H9 (cell line): Measurements from ENCODE around the gene VENTX. TPM values are rescaled to one million over a fixed set of nuclear protein-coding genes. Genes with fewer than 3 reads are reported as not detected.

ENCODE experiments used
- DNase-seq: peaks from one replicate; pipeline ENCODE4 v3.0.0-alpha.2; 2017
- H2AFZ ChIP-seq: one replicate; pipeline ENCODE4 v1.6.1; 2013; ENCODE audit warnings: mild to moderate bottlenecking, low read length, control low read depth, moderate library complexity
- H2AK5ac ChIP-seq: 2 replicates; pipeline ENCODE4 v1.6.1; 2013; ENCODE audit warnings: low read length, control low read depth, mixed read lengths; ENCODE audit not compliant: insufficient read length
- H2BK120ac ChIP-seq: one replicate; pipeline ENCODE4 v1.6.1; 2013; ENCODE audit warnings: low read depth, mild to moderate bottlenecking, low read length, control low read depth, inconsistent platforms; ENCODE audit not compliant: poor library complexity, severe bottlenecking
- H2BK12ac ChIP-seq: 2 replicates; pipeline ENCODE4 v1.6.1; 2013; ENCODE audit warnings: low read length, control low read depth, mixed read lengths, low read depth; ENCODE audit not compliant: insufficient read length
- H2BK15ac ChIP-seq: 2 replicates; pipeline ENCODE4 v1.6.1; 2013; ENCODE audit warnings: low read depth, low read length, control low read depth
- H2BK20ac ChIP-seq: one replicate; pipeline ENCODE4 v1.6.1; 2013; ENCODE audit warnings: low read depth, mild to moderate bottlenecking, low read length, control low read depth, inconsistent platforms; ENCODE audit not compliant: poor library complexity, severe bottlenecking
- H2BK5ac ChIP-seq: 2 replicates; pipeline ENCODE4 v1.6.1; 2013; ENCODE audit warnings: low read length, control low read depth, mixed read lengths; ENCODE audit not compliant: insufficient read length
- H3K14ac ChIP-seq: 2 replicates; pipeline ENCODE4 v1.6.1; 2013; ENCODE audit warnings: low read length, control low read depth; ENCODE audit not compliant: insufficient read depth
- H3K18ac ChIP-seq: 2 replicates; pipeline ENCODE4 v1.6.1; 2013; ENCODE audit warnings: low read depth, mild to moderate bottlenecking, mixed read lengths, low read length, control low read depth; ENCODE audit not compliant: insufficient read length
- H3K23ac ChIP-seq: 2 replicates; pipeline ENCODE4 v1.6.1; 2013; ENCODE audit warnings: low read length, control low read depth, mixed read lengths, low read depth; ENCODE audit not compliant: insufficient read length
- H3K23me2 ChIP-seq: 2 replicates; pipeline ENCODE4 v1.6.1; 2013; ENCODE audit warnings: low read depth, mild to moderate bottlenecking, mixed read lengths, low read length, control low read depth; ENCODE audit not compliant: insufficient read length, poor library complexity, severe bottlenecking
- H3K27ac ChIP-seq: 2 replicates; pipeline ENCODE4 v1.5.1; 2013; ENCODE audit warnings: low read length, control low read depth, mixed read lengths, low read depth; ENCODE audit not compliant: insufficient read length
- H3K27me3 ChIP-seq: 2 replicates; pipeline ENCODE4 v1.6.1; 2013; ENCODE audit warnings: low read length, control low read depth, inconsistent platforms; ENCODE audit not compliant: insufficient read depth
- H3K4ac ChIP-seq: 2 replicates; pipeline ENCODE4 v1.6.1; 2013; ENCODE audit warnings: low read depth, mild to moderate bottlenecking, control low read depth, inconsistent platforms, low read length, moderate library complexity
- H3K4me1 ChIP-seq: 2 replicates; pipeline ENCODE4 v1.6.1; 2013; ENCODE audit warnings: low read length, control low read depth, inconsistent platforms; ENCODE audit not compliant: insufficient read depth
- H3K4me2 ChIP-seq: 2 replicates; pipeline ENCODE4 v1.6.1; 2013; ENCODE audit warnings: low read length, control low read depth, mixed read lengths; ENCODE audit not compliant: insufficient read length, insufficient read depth
- H3K56ac ChIP-seq: 2 replicates; pipeline ENCODE4 v1.6.1; 2013; ENCODE audit warnings: low read depth, mild to moderate bottlenecking, mixed read lengths, low read length, control low read depth; ENCODE audit not compliant: insufficient read length
- H3K79me1 ChIP-seq: 2 replicates; pipeline ENCODE4 v1.6.1; 2013; ENCODE audit warnings: low read depth, mild to moderate bottlenecking, moderate library complexity, low read length, control low read depth, inconsistent platforms; ENCODE audit not compliant: insufficient read depth, poor library complexity, severe bottlenecking
- H3K79me2 ChIP-seq: 2 replicates; pipeline ENCODE4 v1.6.1; 2013; ENCODE audit warnings: low read length, control low read depth, inconsistent platforms; ENCODE audit not compliant: insufficient read depth
- H3K9ac ChIP-seq: 2 replicates; pipeline ENCODE4 v1.6.1; 2013; ENCODE audit warnings: low read length, control low read depth, mixed read lengths; ENCODE audit not compliant: insufficient read length; ENCODE audit errors: extremely low read depth
- H3K9me3 ChIP-seq: one replicate; pipeline ENCODE4 v1.6.1; 2013; ENCODE audit warnings: low read depth, low read length, inconsistent platforms; ENCODE audit not compliant: control insufficient read depth
- H3T11ph ChIP-seq: one replicate; pipeline ENCODE4 v1.6.1; 2013; ENCODE audit warnings: mild to moderate bottlenecking, low read length, control low read depth, inconsistent platforms
- H4K20me1 ChIP-seq: one replicate; pipeline ENCODE4 v1.6.1; 2013; ENCODE audit not compliant: control insufficient read depth, insufficient read length, insufficient read depth
- H4K5ac ChIP-seq: 2 replicates; pipeline ENCODE4 v1.6.1; 2013; ENCODE audit warnings: low read depth, mild to moderate bottlenecking, mixed read lengths, low read length, control low read depth; ENCODE audit not compliant: insufficient read length
- H4K8ac ChIP-seq: replicated peaks from 2 replicates; pipeline ENCODE4 v1.6.1; 2013; ENCODE audit warnings: low read length, control low read depth, mixed read lengths, low read depth; ENCODE audit not compliant: insufficient read length
- H4K91ac ChIP-seq: 2 replicates; pipeline ENCODE4 v1.6.1; 2013; ENCODE audit warnings: low read depth, mild to moderate bottlenecking, moderate library complexity, mixed read lengths, low read length, control low read depth; ENCODE audit not compliant: insufficient read length
- H3K27ac Mint-ChIP-seq, 3 experiments: 2 replicates in 2 of 3; 3 replicates in 1 of 3; pipeline ENCODE4 v1.8.0; 2020 to 2021; ENCODE audit warnings: mixed read lengths in 3 of 3, mild to moderate bottlenecking in 1 of 3, moderate library complexity in 1 of 3
- H3K27me3 Mint-ChIP-seq: 2 replicates; pipeline ENCODE4 v1.8.0; 2021; ENCODE audit warnings: low read depth, mild to moderate bottlenecking, moderate library complexity, mixed read lengths
- H3K36me3 Mint-ChIP-seq, 3 experiments: 2 replicates in 2 of 3; 3 replicates in 1 of 3; pipeline ENCODE4 v1.8.0; 2020 to 2021; ENCODE audit warnings: low read depth in 3 of 3, mixed read lengths in 3 of 3; ENCODE audit not compliant: insufficient read depth in 1 of 3
- H3K4me1 Mint-ChIP-seq, 2 experiments: 2 replicates each; pipeline ENCODE4 v1.8.0; 2020; ENCODE audit warnings: mixed read lengths in 2 of 2
- H3K4me3 Mint-ChIP-seq, 2 experiments: 2 replicates in 1 of 2; 3 replicates in 1 of 2; pipeline ENCODE4 v1.8.0; 2020 to 2021; ENCODE audit warnings: mild to moderate bottlenecking in 2 of 2, mixed read lengths in 2 of 2, moderate library complexity in 1 of 2
- H3K9me3 Mint-ChIP-seq, 2 experiments: 2 replicates in 1 of 2; 3 replicates in 1 of 2; pipeline ENCODE4 v1.8.0; 2020; ENCODE audit warnings: mild to moderate bottlenecking in 2 of 2, mixed read lengths in 2 of 2, moderate library complexity in 1 of 2
- WGBS: extraction: QIAGEN DNeasy Blood & Tissue Kit; methylation state at CpG from one replicate; pipeline ENCODE4 v1.1.7; 2013; ENCODE audit warnings: missing lambda C conversion rate, low lambda C conversion rate, mixed read lengths; ENCODE audit not compliant: insufficient read length; ENCODE audit errors: extremely low coverage; 5-methylcytosine and 5-hydroxymethylcytosine counted together
- total RNA-seq: library from RNA; stranded (reverse); gene quantifications from 2 replicates; pipeline ENCODE4 v1.2.1, GENCODE V29; 2021
- TF ChIP-seq, protein P1 (sequence below): fragments of 200-600 bp; sonication (generic); conservative IDR thresholded peaks from 3 replicates; pipeline ENCODE4 v1.8.0; 2021; ENCODE audit warnings: antibody characterized with exemption, mild to moderate bottlenecking

Gene VENTX
- total RNA-seq, 1 experiment from 2014 or later, result 10.9 TPM

DNA sequence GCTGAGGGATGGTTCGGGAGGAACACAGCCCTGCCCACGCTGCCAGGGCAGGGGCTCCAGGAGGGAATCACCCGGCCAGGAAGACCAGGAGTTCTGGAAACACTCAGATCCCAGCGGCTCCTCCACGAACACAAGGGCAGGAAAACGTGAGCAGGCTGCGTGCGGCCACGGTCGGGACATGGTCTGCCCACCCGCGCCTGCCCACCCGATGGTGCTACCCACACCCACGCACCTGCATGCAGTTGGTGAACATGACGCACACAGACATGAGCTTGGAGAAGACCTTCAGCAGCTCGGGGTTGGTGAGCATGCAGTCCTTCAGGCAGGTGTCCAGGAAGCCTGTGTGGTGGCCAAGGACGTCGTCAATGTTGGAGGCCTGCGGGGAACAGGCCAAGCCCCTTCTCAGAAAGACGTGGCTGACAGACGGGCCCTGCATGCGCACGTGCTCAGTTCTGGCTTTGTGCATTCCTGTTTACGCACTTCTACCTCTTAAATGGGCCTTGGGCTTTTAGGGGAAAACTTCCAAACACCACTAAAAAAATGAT, 45.3 kb downstream of the VENTX start:
- H3K27me3 ChIP-seq, result no peaks in the 10 kb centered on the region
- no peak overlapping the region for H4K5ac ChIP-seq
- TF ChIP-seq, protein P1, sequence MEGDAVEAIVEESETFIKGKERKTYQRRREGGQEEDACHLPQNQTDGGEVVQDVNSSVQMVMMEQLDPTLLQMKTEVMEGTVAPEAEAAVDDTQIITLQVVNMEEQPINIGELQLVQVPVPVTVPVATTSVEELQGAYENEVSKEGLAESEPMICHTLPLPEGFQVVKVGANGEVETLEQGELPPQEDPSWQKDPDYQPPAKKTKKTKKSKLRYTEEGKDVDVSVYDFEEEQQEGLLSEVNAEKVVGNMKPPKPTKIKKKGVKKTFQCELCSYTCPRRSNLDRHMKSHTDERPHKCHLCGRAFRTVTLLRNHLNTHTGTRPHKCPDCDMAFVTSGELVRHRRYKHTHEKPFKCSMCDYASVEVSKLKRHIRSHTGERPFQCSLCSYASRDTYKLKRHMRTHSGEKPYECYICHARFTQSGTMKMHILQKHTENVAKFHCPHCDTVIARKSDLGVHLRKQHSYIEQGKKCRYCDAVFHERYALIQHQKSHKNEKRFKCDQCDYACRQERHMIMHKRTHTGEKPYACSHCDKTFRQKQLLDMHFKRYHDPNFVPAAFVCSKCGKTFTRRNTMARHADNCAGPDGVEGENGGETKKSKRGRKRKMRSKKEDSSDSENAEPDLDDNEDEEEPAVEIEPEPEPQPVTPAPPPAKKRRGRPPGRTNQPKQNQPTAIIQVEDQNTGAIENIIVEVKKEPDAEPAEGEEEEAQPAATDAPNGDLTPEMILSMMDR, result no peak
- no peaks in the 10 kb centered on the region for H3K9me3 Mint-ChIP-seq
- no peak overlapping the region for H2BK5ac ChIP-seq
- no peak for DNase-seq
- no peak overlapping the region for H3K4ac ChIP-seq
- no peak overlapping the region for H2BK12ac ChIP-seq
- H3K23ac ChIP-seq, result no peak overlapping the region
- no peaks in the 10 kb centered on the region for H3K79me2 ChIP-seq
- no peak overlapping the region for H2BK15ac ChIP-seq
- no peak overlapping the region for H2AK5ac ChIP-seq
- H3K27ac Mint-ChIP-seq, result no peak overlapping the region
- H3K23me2 ChIP-seq, result no peaks in the 10 kb centered on the region
- no peak overlapping the region for H2BK20ac ChIP-seq
- H3K27ac ChIP-seq, result no peak overlapping the region
- H4K20me1 ChIP-seq, result no peaks in the 10 kb centered on the region
- H3K79me1 ChIP-seq, result no peaks in the 10 kb centered on the region
- H3K4me2 ChIP-seq, result no peak overlapping the region
- no peaks in the 10 kb centered on the region for H3K27me3 Mint-ChIP-seq
- no peak overlapping the region for H3K56ac ChIP-seq
- no peak overlapping the region for H2BK120ac ChIP-seq
- H4K8ac ChIP-seq, result no peak overlapping the region
- no peak overlapping the region for H4K91ac ChIP-seq
- H3K4me3 Mint-ChIP-seq, result no peak overlapping the region
- no peak overlapping the region for H3K9ac ChIP-seq
- no peak overlapping the region for H3K14ac ChIP-seq
- H3K4me1 Mint-ChIP-seq, result no peaks in the 10 kb centered on the region
- H3K36me3 Mint-ChIP-seq, result peaks cover 20 to 67% (median 58%) of the 10 kb centered on the region in 3 experiments; a peak in 6 of 7 replicates
- WGBS, result no CpG with 5 or more reads among the region's 24 CpGs
- no peaks in the 10 kb centered on the region for H3K4me1 ChIP-seq
- no peak overlapping the region for H3K18ac ChIP-seq
- H3T11ph ChIP-seq, result no peak overlapping the region
- no peak overlapping the region for H2AFZ ChIP-seq
- no peaks in the 10 kb centered on the region for H3K9me3 ChIP-seq
